Kidney (tissue), 14 donors: ENCODE results near the gene NSG1. TPM values are rescaled to one million over a fixed set of nuclear protein-coding genes. Genes with fewer than 3 reads are reported as not detected.

ENCODE experiments used
- DNase-seq, 5 donors: peaks; one replicate each; pipeline ENCODE4 v3.0.0-alpha.2; 2013 to 2020
- FAIRE-seq: peaks from 2 replicates; lab custom pipeline; 2012; peaks lifted over from hg19 to GRCh38; lab: Jason Lieb, UNC
- H3K27ac ChIP-seq, 2 donors: one replicate each; pipeline ENCODE4 v1.7.0; 2013; ENCODE audit warnings: low read depth in 2 of 2, low read length in 2 of 2, inconsistent platforms in 1 of 2
- H3K27me3 ChIP-seq: one replicate; pipeline ENCODE4 v1.7.1; 2013; ENCODE audit warnings: low read length, inconsistent platforms; ENCODE audit not compliant: control insufficient read depth, insufficient read depth
- H3K36me3 ChIP-seq, 3 donors: one replicate each; pipeline versions ENCODE4 v1.7.0 to v1.7.1; 2013; ENCODE audit warnings: low read length in 3 of 3, control low read depth in 1 of 3, inconsistent platforms in 1 of 3; ENCODE audit not compliant: insufficient read depth in 3 of 3, control insufficient read depth in 2 of 3
- H3K4me1 ChIP-seq, 3 donors: one replicate each; pipeline versions ENCODE4 v1.7.0 to v1.7.1; 2013; ENCODE audit warnings: low read length in 3 of 3, inconsistent platforms in 1 of 3, low read depth in 1 of 3; ENCODE audit not compliant: control insufficient read depth in 2 of 3, insufficient read depth in 2 of 3
- H3K4me3 ChIP-seq, 3 donors: one replicate each; pipeline versions ENCODE4 v1.7.0 to v1.8.1; 2013; ENCODE audit warnings: low read length in 3 of 3, control low read depth in 1 of 3, inconsistent platforms in 1 of 3
- H3K9ac ChIP-seq, 3 donors: one replicate each; pipeline versions ENCODE4 v1.7.0 to v1.7.1; 2013; ENCODE audit warnings: low read length in 3 of 3, control low read depth in 1 of 3, inconsistent platforms in 1 of 3
- H3K9me3 ChIP-seq, 3 donors: one replicate each; pipeline versions ENCODE4 v1.7.0 to v1.7.1; 2013; ENCODE audit warnings: low read length in 3 of 3, control low read depth in 1 of 3, inconsistent platforms in 1 of 3; ENCODE audit not compliant: control insufficient read depth in 2 of 3, insufficient read depth in 1 of 3
- CTCF ChIP-seq: IDR thresholded peaks from 3 replicates; pipeline ENCODE4 v1.5.1; 2012; ENCODE audit warnings: mild to moderate bottlenecking, moderate library complexity, borderline replicate concordance; ENCODE audit not compliant: insufficient read depth; ENCODE audit errors: extremely low read depth
- intact Hi-C: fragments of 100-400 bp; cut with DNase I; formaldehyde crosslinking; loops from one replicate; pipeline ENCODE4 v1.11.1; 2022
- polyA plus RNA-seq: library from polyadenylated mRNA; stranded (reverse); fragments of 350-450 nt; fragmentation: Illumina TruSeq; extraction: RNeasy Lipid Tissue Mini Kit (QIAGEN cat#74804); gene quantifications from one replicate; pipeline ENCODE4 v1.2.3, GENCODE V29; 2014; ENCODE audit warnings: low read depth, low replicate concordance; ENCODE audit not compliant: insufficient read depth
- total RNA-seq: library from RNA; stranded (reverse); fragmentation: NEBNext Ultra II Directional; extraction: Animal tissue kit (Norgen Biotek cat#: 25700); gene quantifications from one replicate; pipeline ENCODE4 v1.2.1, GENCODE V29; 2021
- donor health status: control.
- donor health status: control.
- donor health status: control.
- donor health status: control.
- donor health status: control.
- donor health status: DM: yes; HTN: yes; CAD: no.
- donor health status: Normal renal cell carcinoma (clear cell type).

NSG1 gene
- total and polyA plus RNA-seq, 2 donors from 2014 or later, result 4.7 to 9.5 TPM

- Histone ChIP-seq H3K9me3 (no peaks in the 10 kb centered on the region), H3K4me1 (no peaks in the 10 kb centered on the region), H3K27me3 (no peaks in the 10 kb centered on the region), H3K27ac (no peak overlapping the region), H3K9ac (no peak overlapping the region), H3K4me3 (no peak overlapping the region), H3K36me3 (no peaks in the 10 kb centered on the region)
- intact Hi-C loops, result no loop called here
- no peak for TF ChIP-seq CTCF
- DNase-seq, result no peak
- FAIRE-seq, result no peak
Observed at GRCh38 chr4:4341861-4342650, 44.8 kb upstream of the NSG1 start.

- Histone ChIP-seq H3K4me3 (no peak overlapping the region), H3K27me3 (no peaks in the 10 kb centered on the region), H3K4me1 (no peaks in the 10 kb centered on the region), H3K27ac (no peak overlapping the region), H3K36me3 (no peaks in the 10 kb centered on the region), H3K9me3 (no peaks in the 10 kb centered on the region), H3K9ac (no peak overlapping the region)
- no peak for TF ChIP-seq CTCF
- DNase-seq (no peak), FAIRE-seq (no peak)
- intact Hi-C loops, result no loop called here
Observed at GRCh38 chr4:4343038-4343437, 43.9 kb upstream of the NSG1 start.

GRCh38 chr4:4344915-4345527, 41.9 kb upstream of the NSG1 start:
- Histone ChIP-seq H3K9me3 (no peaks in the 10 kb centered on the region), H3K4me1 (no peaks in the 10 kb centered on the region), H3K4me3 (no peak overlapping the region), H3K27ac (no peak overlapping the region), H3K36me3 (no peaks in the 10 kb centered on the region), H3K27me3 (no peaks in the 10 kb centered on the region), H3K9ac (no peak overlapping the region)
- FAIRE-seq, result no peak
- intact Hi-C loops, result no loop called here
- TF ChIP-seq CTCF, result no peak
- no peak for DNase-seq
